WTC11 (cell line): ENCODE data around the gene ZNF155.

Source experiments
- CTCF ChIP-seq: fragments of 200-600 bp; IDR thresholded peaks from 2 replicates; pipeline ENCODE4 v1.8.0; 2022; ENCODE audit warnings: antibody characterized with exemption
- IRF2 ChIP-seq: sonication (generic); formaldehyde crosslinking; IDR thresholded peaks from 2 replicates; pipeline ENCODE4 v1.8.0; 2022; ENCODE audit warnings: low read depth, missing genetic modification reagents, borderline replicate concordance
- JUN ChIP-seq: sonication (generic); formaldehyde crosslinking; IDR thresholded peaks from 2 replicates; pipeline ENCODE4 v1.8.0; 2023; ENCODE audit warnings: mild to moderate bottlenecking, missing genetic modification reagents
- MYBL2 ChIP-seq: sonication (generic); formaldehyde crosslinking; IDR thresholded peaks from 2 replicates; pipeline ENCODE4 v1.8.1; 2023; ENCODE audit warnings: mild to moderate bottlenecking, moderate library complexity, missing genetic modification reagents
- ZNF232 ChIP-seq: sonication (generic); formaldehyde crosslinking; IDR thresholded peaks from 2 replicates; pipeline ENCODE4 v1.8.0; 2022; ENCODE audit warnings: mild to moderate bottlenecking, missing genetic modification reagents
- TF ChIP-seq, protein P1 (sequence below): sonication (generic); formaldehyde crosslinking; conservative IDR thresholded peaks from 2 replicates; pipeline ENCODE4 v1.8.1; 2023; ENCODE audit warnings: mild to moderate bottlenecking, low read depth, missing genetic modification reagents, moderate library complexity

GRCh38 chr19:43934985-43935708, 48.8 kb upstream of the ZNF155 start, which contains the start of gene ZNF45:
- no peak for TF ChIP-seq MYBL2
- no peak for TF ChIP-seq ZNF232
- TF ChIP-seq CTCF, result no peak
- TF ChIP-seq, protein P1, sequence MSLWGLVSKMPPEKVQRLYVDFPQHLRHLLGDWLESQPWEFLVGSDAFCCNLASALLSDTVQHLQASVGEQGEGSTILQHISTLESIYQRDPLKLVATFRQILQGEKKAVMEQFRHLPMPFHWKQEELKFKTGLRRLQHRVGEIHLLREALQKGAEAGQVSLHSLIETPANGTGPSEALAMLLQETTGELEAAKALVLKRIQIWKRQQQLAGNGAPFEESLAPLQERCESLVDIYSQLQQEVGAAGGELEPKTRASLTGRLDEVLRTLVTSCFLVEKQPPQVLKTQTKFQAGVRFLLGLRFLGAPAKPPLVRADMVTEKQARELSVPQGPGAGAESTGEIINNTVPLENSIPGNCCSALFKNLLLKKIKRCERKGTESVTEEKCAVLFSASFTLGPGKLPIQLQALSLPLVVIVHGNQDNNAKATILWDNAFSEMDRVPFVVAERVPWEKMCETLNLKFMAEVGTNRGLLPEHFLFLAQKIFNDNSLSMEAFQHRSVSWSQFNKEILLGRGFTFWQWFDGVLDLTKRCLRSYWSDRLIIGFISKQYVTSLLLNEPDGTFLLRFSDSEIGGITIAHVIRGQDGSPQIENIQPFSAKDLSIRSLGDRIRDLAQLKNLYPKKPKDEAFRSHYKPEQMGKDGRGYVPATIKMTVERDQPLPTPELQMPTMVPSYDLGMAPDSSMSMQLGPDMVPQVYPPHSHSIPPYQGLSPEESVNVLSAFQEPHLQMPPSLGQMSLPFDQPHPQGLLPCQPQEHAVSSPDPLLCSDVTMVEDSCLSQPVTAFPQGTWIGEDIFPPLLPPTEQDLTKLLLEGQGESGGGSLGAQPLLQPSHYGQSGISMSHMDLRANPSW, result no peak
- no peak for TF ChIP-seq IRF2
- TF ChIP-seq JUN (CRISPR knock-in tag), result no peak
